ENCODE measurements around the gene LRP1B.
"Not testable (repeated sequence)": the region's sequence is repeated elsewhere in the genome, so short reads cannot be mapped to it uniquely, and the experiment has no call there.

The LRP1B gene

DNA sequence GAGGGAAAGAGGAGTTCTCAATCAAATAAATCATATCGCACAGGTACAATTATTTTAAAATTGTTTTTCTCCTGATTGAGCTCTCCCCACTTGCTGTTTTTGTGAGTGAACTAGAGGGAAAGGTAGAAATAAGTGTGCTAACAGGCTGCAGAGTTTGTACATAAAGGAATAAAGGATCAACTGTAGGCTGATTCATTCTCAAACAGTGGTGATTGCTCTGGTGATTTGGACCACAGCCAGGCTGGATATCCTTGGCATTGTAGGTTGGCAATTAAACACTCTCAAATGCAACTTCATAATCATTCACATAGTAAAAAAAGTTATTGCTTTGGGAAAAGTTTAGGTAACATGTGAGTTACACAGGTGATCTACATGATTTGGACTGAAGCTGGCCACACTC is 29.8 kb downstream of the LRP1B start:
- no peak for DNase-seq (ENCODE audit: low spot score)

DNA sequence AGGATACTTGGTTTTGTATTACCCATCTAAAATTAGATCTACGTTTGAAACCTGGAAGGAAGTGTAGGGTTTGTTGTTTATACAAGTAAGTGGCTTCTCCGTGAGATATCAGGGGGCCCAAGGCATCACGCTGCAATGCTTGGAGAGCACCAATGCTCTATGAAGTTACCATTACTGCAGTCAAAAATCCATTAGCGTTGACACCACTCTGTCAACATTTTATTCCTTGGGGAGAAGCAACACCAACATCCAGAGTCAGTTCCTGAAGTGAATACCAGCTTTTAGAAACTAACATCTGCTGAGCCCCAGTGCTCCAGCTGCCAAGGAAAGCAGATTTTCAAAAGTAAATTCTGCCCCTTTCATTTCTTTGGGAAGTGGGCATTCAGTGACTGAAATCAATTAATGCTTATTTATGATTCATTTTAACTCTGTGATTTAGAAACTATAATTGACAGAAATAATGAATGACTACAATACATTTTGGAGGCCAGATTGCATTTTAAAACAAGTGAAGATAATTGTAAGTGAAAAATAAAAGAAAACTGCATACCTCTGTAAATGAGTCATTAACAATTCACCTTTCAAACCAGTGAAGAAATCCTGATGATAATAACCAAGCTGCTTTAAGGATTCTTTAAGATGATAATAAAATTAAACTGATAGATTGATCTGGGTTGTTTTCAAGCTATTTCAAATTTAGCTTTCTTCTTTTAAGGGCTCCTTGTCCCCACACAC is 30.5 kb downstream of the LRP1B start:
- no peak for DNase-seq (ENCODE audit: low spot score)

DNA sequence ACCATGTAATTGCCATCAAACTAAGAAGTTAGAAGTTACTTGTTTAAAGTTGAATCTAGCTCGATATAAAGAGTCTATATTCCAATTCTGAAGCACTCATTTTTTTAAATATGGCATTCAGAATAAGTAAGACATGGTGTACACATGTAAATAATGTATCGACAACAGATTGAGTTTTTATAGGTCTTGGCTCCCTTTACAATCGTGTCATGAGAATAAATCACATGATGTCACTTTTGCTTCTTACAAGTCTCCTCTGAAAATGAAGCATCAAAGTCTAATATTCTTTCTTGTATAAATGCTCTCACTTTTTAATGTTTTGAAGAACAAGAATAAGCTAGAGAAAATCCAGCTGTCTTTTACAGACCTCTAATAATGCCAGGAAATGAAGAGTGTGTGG is 33.1 kb downstream of the LRP1B start:
- DNase-seq (ENCODE audit: low spot score) = no peak

DNA sequence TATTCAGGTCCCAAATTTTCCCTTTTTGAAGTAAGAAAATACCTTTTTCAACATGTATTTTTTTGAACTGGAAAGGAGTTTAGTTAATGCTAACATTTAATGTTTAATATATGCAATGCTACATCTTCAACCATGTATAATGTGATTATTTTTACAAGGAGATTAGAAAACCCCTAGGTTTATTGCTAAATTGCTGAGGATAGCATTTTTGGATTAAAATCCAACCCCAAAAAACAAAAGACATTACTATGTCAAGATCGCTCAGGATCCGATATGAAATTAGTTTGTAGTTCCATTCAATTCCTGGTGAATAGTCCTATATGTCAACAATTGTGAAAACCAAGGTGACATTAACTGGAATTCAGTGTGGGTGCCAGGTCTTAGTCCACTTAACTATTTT is 35.2 kb downstream of the LRP1B start:
- DNase-seq (ENCODE audit: low spot score) = no peak

DNA sequence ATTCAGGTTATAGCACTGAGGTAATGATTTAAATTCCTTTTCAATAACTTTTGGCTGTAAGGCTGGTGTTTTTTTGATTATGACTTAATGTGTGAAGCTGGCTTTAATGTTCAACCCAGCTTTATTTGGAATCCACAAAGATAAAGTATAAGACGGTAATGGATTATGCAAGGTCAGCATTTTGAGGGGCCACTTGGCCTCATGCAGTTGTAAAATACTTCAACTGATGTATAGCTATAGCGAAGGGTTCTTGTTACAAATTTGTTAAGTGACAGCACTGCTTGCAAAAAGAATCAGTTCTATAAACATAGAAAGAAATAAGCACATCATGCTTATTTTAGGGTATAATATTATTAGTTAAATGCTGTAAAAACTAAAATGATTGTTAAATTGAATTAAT is 36.6 kb downstream of the LRP1B start:
- no peak for DNase-seq (ENCODE audit: low spot score)

DNA sequence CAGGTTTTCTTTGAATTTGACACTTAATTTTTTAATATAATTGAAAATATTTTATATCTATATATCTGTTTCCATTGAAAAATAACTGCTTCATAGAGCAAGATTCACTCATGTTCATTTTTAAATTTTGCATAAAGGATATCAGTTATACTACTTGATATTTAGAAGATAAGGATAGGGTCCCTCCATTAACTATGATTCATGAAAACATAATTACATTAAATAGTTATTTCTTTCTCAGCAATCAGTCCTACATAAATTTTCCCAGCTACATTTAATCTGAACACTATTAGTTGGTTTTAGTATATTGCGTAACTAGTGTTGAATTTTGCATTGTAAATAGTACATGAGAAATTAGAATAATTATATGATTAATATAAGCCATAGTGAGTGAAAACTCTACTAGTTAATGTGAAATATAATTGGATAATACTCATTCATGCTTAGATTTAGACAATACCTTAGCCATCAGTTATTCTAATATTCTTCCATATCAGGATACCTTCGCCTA is 42.7 kb downstream of the LRP1B start:
- DNase-seq (ENCODE audit: low spot score) = no peak

DNA sequence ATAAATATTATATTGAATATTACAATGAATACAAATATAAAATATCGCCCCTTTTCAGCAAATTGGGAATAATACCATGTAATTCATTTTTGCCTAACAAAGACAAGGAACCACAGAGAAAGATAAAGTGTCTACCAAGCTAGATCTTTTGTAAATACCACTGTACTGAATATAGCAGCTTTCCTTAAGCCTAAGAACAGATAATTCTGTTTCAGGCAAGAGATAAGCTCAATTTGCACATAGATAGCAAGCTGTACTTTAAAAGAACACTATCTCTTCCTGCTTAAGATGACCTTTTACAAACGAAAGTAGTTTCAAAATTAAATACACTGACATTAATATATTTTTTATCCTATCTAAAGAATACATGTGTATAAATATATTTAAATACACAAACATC is 43.2 kb downstream of the LRP1B start:
- DNase-seq (ENCODE audit: low spot score) = not testable (repeated sequence)

DNA sequence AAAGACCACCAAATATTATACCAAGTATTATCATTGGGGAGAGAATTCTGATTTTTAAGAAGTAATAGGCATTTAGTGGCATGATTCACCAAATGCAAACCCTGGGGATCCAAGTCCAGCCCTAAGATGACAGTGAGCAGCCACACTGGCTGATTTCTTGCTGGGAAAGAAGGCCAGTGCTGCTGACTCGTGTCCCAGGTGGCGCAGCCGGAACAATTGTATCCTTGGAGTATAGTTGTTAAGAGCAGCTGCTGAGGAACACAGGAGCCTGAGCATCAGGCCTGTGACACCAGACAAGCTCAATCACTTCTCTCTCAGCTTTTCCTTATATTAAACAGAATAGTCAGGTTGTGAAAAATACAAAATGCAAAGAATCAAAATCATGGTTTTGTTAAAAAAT is 48.4 kb downstream of the LRP1B start:
- no peak for DNase-seq (ENCODE audit: low spot score)

DNA sequence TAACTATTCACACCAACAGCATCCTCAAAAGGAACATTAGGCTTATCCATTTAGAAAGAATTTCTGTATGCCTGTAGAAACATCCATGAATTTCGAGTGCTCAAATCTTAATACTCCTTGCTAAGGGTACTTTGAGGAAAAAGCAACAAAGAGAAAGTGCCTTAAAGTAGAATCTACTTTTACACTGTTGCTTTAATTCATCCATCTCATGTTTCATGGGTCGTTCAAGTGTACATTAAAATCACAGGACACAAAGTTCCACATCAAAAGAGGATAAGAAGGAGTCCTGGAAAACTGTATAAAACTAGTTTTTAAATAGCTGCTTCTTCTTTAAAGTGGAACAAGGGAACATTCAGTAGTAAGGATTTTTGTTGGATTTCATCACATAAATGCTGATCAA is 54.5 kb downstream of the LRP1B start:
- DNase-seq (ENCODE audit: low spot score) = no peak

DNA sequence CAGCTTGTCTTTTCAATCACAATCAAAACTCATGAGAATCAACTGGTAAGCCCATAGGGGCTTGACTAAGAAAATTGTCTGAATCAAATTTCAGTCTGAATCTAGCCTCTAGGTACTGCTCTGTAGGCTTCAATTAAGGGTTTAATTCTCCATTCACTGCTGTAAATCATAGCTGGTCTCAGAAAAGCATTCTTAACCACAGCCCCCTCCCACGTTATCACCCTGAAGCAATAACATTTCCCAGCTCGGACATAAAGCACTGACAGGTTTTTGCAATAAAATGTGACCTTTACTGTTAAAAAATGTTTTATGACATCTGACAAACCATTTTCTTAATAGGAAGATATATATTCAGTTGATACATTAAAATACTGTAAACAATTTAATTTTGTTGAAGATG is 55.0 kb downstream of the LRP1B start:
- no peak for DNase-seq (ENCODE audit: low spot score)

DNA sequence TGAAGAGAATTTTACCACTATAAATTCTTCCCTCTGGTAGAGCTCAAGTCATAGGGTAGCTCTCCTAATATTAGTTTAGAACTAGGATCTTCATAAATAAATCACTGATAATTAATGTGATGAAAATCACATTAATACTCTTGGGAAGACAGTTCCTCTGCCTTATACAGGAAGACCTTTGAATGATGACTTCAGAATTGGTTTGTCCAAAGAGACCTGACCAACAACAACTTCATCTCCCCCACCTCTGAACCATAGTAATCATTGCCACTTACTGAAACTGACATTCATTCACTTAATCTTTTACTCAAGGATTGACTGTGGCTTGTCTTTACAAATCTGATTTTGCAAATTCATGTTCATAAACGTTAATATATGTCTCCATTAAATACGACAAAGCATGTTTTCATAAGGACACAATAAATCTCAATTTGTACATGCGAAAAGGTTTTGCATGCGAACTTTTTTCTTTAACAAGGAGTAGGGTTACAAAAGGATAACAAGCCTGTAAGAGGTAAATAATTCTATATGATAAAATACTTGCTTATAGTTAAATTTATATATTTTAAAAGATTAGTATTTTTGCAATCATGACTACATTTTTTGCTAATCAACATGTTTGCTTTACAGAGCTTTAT is 61.4 kb downstream of the LRP1B start:
- no peak for DNase-seq (ENCODE audit: low spot score)

DNA sequence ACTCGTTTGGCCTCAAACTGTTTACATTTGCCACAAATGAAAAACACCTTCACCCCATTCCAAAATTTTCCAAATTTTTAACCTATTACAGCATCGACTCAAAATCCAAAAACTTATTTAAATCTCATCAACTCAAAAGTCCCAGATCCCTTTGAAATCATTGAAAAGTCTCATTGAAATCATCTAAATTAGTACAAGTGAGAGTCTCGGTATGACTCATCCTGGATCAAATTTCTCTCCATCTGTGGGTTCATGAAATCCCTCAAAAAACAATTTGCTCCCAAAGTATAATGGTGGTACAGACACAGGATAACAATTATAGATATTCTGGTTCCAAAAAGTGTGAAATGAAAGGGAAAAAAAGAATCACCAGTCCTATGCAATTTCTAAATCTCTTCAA is 65.1 kb downstream of the LRP1B start:
- DNase-seq (ENCODE audit: low spot score) = no peak

DNA sequence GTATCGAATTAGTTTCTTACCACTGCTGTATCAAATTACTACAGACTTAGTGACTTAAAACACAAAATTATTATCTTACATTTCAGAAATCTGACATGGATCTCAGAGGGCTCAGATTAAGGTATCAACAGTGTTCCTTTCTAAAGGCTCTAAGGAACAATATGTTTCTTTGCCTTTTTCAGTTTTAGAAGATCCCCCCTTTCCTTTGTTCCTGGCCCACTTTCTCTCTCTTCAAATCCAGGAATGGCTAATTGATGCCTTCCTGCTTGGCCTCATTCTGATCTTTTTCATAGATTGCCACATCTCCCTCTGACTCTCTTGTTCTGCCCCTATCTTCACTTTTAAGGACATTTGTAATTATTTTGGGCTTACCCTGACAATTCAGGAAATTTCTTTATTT is 65.7 kb downstream of the LRP1B start:
- no peak for DNase-seq (ENCODE audit: low spot score)

DNA sequence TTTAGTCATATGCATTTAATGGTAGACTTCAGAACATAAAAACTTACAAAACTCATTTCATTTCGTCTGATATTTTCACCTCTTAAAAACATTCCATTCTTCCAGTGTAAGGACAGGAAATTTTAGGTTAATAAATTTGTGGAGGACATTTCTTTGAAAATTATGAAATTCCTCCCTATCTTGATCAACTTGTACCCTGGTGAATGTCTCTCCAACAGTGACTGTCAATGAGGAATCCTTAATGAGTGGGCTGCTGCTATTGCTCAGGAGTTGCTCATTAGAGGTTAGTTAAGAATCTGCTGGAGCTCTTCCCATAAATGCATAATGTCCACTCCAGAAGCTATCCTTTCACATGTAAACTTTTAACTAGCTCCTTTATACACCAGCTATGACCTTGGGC is 69.1 kb downstream of the LRP1B start:
- DNase-seq (ENCODE audit: low spot score) = no peak

DNA sequence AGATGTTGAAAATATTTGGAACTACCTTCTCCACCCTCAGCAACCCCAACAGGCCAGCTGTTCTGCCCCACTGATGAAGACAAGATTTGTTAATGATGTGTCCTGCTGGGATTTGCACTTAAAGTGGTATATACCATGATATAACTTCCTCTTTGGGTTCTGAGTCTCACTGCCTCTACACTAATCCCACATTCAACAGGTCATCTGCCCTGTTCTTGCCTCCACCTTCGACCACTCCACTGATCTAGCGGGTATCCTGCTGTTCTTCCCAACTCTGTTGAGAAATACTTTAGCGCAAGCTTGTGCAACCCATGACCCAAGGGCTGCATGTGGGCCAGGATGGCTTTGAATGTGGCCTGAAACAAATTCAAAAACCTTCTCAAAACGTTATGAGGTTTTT is 72.7 kb downstream of the LRP1B start:
- DNase-seq (ENCODE audit: low spot score) = no peak

DNA sequence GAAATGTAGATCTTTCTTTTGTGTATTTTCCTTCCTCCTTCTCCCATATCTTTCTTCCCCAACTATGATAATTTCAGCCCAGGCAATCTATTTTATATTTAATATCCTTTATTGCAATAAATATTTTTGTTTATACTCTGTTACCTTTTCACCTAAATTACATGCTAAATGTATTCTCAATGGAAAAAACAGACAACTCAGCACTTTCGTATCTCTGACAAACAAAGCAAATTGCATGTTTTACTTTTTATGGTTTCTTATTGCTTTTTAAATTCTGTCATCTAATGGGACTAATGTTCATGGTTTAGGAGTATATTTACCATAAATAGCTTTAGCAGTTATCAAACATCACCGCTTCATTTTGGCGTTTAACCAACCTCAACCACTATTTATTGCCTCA is 74.0 kb downstream of the LRP1B start:
- DNase-seq (ENCODE audit: low spot score) = no peak

DNA sequence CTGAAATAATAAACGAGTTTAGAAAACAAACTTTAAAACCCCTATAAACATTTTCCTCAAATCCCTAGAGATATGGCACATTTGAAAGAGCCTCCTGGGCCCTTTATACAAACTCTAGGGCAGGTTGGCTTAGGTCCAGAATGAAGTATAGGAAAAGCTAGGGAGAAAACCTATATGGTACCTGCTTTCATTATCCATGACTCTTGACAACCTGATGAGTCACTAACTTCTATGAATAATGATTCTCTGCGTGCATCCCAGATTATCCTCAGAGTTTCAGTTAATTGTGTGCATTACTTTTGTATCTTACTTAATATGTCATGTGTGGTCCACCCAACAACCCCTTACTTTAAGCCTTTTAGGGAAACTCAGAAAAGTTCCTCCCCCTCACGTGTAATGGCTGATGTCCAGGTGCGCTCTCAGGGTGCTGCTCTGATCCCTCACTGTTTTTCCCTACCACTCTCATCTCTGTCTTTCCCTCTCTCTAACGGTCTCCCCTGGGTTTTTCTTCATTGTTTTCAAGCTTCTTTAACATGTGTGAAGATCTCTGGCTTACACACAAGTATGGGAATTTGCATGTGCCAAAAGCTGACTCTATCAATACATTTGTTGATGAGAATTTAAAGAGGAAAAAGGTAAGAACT is 78.5 kb downstream of the LRP1B start:
- no peak for DNase-seq (ENCODE audit: low spot score)

DNA sequence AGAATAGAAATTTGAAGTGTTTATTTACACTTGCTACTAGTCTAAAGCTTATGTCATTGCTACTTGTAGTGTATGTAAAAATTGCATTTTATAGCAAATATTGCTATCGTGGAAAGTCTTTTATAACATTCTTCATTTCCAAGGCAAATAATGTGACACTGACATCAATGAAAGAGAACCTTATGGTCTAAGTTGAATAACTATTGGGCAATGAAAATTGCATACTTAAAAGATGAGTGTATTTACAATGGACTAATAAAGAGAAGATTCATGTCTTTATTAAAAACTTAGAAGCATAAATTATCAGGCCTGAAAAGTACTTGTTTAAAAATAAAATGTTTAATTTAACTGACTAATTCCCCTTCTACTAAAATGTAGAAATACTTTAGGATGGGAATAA is 82.2 kb downstream of the LRP1B start:
- no peak for DNase-seq (ENCODE audit: low spot score)

DNA sequence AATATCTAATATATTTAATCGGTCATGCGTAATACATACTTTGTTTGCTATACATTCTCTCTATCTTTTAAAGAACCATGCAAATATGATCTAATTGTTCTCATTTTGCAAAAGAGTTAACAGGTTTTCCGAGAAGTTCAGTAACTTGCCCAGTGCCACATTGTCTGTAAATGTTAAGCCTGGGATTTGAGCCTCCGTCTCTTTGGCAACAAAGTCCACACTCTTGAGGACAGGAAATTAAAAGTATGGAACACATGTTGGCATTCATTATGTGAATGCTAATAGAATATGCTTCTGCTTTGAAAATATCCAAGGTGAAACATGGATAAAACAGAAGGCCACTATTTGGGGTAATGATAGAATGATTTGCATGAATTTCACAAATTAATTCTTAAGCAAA is 85.2 kb downstream of the LRP1B start:
- DNase-seq (ENCODE audit: low spot score) = no peak

DNA sequence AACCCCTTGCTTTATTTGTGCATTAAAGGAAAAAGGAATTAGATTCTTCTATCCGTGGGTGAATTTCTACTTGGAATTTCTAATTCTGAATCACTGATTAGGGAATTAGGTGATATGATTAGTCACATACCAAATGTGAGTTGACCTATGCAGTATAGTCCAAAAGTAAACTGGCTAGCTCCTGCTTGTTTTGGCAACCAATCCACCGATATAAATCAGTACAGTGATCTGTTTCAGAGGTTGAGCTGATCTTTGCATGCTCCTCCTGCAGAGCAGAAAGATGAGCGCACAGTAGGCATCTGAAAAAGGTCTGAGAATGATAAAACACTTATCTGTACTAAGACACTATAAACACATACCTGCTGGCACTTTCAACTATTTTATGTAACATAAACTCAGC is 86.6 kb downstream of the LRP1B start:
- DNase-seq (ENCODE audit: low spot score) = no peak

DNA sequence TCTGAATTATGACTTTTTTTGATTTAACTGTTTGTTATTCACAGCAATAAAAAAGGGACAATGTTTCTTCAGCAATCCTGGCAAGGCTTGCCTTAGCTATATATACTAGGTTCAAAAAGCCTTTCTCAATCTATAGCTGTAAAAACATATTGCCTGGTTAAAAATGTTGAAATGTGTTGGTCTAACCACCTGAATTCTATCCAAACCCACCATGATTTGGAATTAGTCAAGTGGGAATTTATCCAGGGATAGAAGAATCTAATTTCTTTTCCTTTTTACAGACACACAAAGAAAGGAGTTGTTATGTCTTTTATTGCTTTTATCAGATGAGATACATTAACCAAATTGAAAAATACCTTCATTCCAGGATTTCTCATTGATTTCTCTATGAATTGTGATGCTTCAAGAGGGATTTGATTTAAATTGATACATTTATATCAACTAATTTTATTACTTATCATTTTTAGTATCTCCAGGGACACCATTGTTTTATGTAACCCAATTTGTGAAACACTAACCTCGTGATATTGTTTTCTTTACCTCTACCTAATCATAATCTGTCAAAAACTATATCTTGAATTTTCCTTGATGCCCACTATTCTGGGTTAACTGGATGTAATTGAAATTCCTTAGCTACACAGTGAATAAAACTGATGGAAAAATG is 88.1 kb downstream of the LRP1B start:
- DNase-seq (ENCODE audit: low spot score) = no peak

DNA sequence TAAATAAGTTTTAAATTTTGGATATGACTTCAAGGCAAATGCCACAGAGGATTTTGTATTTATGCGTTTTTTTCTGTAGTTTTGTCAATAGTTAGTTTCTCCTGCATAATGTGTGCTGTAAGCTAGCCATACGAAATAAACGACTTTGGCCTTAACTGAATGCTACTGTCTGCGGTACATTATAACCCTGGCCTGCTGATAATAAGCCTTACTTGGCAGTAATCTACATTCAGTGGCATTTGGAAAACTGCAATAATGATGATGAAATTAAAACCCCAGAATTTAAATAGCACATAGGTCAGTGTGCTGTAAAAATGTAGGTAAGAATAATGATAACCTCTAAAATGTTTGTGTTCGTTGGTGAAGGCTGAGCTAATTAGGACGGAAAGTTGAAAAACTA is 88.8 kb downstream of the LRP1B start:
- DNase-seq (ENCODE audit: low spot score) = no peak

DNA sequence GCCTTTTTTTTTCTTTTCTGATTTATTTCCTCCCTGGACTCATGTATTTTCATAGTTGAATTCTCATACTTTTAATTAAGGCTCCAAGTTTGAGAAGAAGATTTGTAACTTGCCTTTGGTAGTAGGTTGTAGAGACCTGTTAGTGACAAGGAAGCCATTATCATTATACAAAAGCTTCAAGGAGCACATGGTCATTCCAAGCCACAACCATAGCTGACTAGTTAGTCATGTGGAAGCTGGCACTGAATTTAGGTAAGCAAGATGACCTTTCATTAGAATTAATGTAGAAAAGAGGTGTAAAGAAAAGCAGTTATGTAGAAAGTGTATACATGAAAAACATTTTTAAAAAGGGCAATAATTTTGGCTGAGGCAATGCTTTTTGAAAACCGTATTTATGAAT is 89.7 kb downstream of the LRP1B start:
- DNase-seq (ENCODE audit: low spot score) = no peak

Measured in HuH-7 (cell line).